ENCODE results near the gene U2AF2.
"Not testable (repeated sequence)": the region's sequence is repeated elsewhere in the genome, so short reads cannot be mapped to it uniquely, and the experiment has no call there.

U2AF2 gene

DNA sequence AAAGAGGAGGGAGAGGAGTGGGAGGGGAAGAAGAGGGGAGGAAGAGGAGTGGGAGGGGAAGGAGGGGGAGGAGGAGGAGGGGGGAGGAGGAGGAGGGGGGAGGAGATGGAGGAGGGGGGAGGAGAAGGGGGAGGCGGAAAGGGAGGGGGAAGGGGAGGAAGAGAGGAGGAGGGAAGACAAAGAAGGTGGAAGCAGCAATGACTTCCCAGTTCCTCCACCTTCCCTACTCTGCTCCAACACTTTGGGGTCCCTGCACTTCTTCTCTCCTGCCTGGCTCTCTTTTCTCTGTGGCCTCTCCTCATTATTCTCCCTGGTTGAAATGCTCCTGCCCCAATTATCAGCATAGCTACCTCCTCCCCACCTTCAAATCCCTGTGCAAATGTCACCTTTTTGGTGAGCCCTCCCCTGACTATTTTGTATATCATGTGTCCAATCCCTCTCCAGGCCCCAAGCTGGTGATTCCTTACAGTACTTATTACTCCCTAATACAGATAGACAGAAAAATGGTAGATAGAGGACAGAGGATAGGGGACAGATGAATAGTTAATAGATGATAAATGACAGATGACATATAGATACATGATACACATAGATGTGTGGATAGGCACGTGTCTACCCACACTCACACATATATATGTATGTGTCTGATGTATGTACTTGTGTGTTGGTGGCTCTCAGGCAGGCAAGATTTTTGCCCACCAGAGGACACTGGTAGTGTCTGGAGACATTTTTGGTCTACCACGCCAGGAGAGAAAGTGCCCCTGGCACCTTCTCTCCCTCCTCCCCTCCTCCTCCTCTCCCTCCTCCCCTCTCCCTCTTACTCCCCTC is 58.2 kb downstream of the U2AF2 start:
- no peak for DNase-seq (ENCODE audit: low read depth)

DNA sequence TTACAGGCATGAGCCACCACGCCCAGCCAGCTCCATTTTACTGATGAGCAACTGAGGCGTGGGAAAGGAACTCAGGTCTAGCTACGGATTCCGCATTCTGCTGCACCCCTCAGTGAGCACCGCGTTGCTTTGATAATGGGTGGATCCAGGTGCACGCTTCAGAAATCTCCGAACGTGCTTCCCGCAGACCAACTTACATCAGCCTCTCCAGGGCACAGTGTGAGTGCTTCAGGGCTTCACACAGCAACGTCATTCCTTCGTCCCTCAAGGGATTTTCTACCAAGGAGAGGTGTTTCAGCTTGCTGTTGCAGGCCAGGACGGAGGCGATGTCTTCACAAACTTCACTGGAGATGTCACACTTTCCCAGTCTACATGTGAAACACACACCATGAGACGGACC is 61.7 kb downstream of the U2AF2 start:
- no peak for DNase-seq (ENCODE audit: low read depth)

DNA sequence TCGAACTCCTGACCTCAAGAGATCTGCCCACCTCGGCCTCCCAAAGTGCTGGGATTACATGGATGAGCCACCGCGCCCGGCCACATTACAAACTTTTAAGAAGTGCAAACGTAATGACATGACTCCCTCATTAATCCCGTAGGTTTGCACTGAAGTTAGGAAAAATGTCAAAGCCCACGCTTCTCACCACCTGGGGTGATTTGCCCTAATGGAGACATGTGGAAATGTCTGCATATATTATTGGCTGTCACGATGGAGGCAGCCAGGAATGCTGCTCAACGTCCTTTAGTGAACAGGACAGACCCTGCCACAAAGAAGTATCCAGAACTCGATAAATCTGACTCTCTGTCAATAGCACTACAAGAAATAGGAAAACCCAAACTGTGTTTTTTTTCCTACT is 62.4 kb downstream of the U2AF2 start:
- DNase-seq (ENCODE audit: low read depth) = no peak

DNA sequence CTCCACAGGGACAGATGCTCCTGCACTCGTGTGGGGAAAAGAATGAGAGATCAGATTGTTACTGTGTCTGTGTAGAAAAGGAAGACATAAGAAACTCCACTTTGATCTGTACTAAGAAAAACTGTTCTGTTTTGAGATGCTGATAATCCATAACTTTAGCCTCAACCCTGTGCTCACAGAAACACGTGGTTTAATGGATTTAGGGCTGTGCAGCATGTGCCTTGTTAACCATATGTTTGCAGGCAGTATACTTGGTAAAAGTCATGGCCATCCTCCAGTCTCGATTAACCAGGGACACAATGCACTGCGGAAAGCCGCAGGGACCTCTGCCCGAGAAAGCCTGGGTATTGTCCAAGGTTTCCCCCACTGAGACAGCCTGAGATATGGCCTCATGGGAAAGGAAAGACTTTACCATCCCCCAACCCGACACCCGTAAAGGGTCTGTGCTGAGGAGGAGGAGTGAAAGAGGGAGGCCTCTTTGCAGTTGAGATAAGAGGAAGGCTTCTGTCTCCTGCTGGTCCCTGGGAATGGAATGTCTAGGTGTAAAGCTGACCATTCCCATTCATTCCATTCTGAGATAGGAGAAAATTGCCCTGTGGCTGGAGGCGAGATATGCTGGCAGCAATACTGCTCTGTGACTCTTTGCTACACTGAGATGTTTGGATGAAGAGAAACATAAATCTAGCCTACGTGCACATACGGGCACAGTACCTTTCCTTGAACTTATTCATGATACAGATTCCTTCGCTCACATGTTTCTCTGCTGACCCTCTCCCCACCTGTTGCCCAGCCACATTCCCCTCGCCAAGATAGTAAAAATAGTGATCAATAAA is 63.3 kb downstream of the U2AF2 start:
- not testable (repeated sequence) for DNase-seq (ENCODE audit: low read depth)

DNA sequence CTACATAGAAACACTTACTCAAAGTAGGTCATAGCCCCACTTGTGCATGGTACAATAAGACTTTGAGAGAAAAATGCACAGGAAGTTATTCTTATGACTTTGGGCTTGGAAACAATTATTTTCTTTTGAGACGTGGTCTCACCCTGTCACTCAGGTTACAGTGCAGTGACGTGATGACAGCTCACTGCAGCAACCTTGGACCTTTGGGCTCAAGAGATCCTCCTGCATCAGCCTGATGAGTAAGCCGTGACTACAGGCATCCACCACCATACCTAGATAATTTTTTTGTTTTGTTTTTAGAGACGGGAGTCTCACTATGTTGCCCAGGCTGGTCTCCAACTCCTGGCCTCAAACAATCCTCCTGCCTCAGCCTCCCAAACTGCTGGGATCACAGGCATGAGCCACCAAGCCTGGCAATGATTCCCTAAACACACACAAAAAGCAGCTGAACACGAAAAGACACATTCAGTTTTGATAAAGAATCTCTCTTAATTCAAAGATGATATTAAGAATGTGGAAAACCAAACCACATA is 65.4 kb downstream of the U2AF2 start:
- no peak for DNase-seq (ENCODE audit: low read depth)

DNA sequence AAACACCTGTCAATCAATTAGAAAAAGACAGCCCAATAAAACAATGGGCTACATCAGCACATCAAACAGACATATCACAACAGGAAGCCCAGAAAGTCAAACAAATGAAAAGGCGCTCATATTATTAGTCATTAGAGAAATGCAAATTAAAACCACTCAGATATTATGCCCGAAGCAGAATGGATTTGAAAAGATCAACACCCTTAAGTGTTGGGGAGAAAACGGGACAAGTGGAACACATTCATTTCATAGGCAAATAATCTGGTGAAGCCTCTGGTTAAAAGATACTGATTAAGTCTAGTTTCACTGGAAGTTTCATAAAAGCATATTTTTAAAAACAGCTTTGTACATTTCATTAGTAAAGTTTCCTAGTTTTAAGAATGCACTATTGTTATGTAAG is 66.0 kb downstream of the U2AF2 start:
- no peak for DNase-seq (ENCODE audit: low read depth)

DNA sequence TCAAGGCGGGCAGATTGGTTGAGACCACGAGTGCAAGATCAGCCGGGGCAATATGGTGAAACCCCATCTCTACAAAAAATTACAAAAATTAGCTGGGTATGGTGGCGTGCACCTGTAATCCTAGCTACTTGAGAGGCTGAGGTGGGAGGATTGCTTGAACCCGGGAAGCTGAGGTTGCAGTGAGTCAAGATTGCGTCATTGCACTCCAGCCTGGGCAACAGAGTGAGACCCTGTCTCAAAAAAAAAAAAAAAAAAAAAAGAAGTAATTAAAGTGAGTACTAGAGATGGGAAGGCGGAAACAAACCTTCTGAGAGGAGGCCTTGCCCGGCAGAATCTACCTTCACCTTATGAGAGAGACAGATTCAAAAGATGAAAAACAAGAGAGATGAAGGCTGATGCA is 68.7 kb downstream of the U2AF2 start:
- no peak for DNase-seq (ENCODE audit: low read depth)

All from stimulated activated CD8-positive, alpha-beta memory T cell treated with anti-CD3 and anti-CD28 coated beads, Interleukin-7, amount 100 ng/mL, for 24 hours (primary cell).